Measurements from ENCODE around the gene ZNF830.

- TF ChIP-seq CTCF (conservative IDR thresholded peaks at IDR 0.05 in 1 of 2, IDR thresholded peaks at IDR 0.05 in 1 of 2; ENCODE audit: low read depth in 1 of 2, low read length in 2 of 2), result no peak
- TF ChIP-seq EZH2 (IDR thresholded peaks at IDR 0.05; ENCODE audit: low read length, missing control alignments), result no peak
These were observed 48.8 kb downstream of the ZNF830 start for GRCh38 chr17:35010093-35010492.

Measured in fibroblast of lung (primary cell).